ENCODE data around the gene PARP14.

- no peak for TF ChIP-seq CTCF (IDR thresholded peaks at IDR 0.05)
- TF ChIP-seq POLR2AphosphoS5 (IDR thresholded peaks at IDR 0.05) = no peak
Observed at GRCh38 chr3:122642935-122643334, 37.7 kb upstream of the PARP14 start.

Measured in transverse colon (tissue), 4 donors.